ENCODE results near the gene INTS1.

DNA sequence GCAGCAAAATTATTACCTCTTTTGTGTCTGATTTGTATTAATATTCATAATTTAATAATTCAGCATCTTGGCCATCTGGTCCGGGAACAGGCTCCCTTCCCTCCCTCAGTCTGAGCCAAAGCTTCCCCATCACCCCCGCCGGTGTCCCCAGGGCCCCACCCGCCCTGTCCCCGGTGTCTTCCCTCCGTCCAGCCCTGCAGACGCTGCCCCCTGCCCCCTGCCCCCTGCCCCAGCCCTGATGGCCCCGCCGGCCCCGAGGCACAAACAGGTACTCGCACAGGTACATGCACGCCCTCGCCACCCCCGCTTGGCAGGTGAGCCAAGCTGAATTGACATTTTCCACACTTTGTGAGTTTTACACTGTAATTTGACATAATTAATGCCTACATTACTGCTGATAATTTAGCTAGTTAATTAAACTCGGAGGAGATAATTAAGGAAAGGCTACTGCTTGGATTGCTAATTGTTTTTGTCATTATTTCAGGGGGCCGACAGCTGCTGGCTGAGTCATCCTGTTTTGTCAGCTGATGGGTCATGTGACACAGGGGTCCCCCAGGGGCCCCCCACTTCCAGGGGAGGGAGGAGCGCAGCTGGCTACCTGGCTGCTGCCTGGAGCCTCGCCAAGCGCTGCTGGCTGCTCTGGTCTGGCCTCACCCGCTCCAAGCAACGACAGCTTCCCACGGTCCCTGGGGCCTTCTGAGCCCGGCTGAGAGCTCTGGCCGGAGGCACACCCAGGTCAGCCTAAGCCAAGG, 81.5 kb downstream of the INTS1 start:
- no peak for TF ChIP-seq EZH2 (IDR thresholded peaks at IDR 0.05)
- TF ChIP-seq POLR2AphosphoS5 (IDR thresholded peaks at IDR 0.05; ENCODE audit: borderline replicate concordance, low read depth, low read length) = no peak
